Erythroblast (primary cell): ENCODE measurements around the gene RNASEH2B.

Experiments used
- GATA1 ChIP-seq: IDR thresholded peaks from 2 replicates; pipeline ENCODE4 v1.6.1; 2011; ENCODE audit warnings: low read depth, mild to moderate bottlenecking, control low read depth, low read length, moderate library complexity
- POLR2A ChIP-seq: IDR thresholded peaks from 2 replicates; pipeline ENCODE4 v1.6.1; 2011; ENCODE audit warnings: mild to moderate bottlenecking, low read length

DNA sequence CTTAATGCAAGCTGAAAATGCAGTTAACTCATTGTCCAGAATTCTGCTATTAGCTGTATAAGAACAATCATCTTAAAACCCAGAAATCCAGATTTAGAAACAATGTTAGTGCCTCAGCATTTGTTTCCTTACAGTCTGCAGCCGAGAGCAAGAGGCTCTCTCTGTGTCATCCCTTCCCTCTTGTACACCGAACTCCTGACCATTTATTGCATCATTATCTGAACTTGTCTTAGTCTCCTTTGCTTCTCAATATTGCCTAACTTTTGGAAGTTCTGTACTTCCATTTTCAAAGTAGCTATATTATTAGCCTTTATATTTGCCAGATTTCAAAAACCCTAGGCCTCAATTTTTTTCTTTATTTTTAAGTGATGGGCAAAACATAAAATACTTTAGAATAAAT is 27.1 kb downstream of the RNASEH2B start:
- TF ChIP-seq POLR2A (no peak), GATA1 (no peak)
